Hepatocyte (in vitro differentiated cells): ENCODE data around the gene VMP1. TPM values are rescaled to one million over a fixed set of nuclear protein-coding genes. Genes with fewer than 3 reads are reported as not detected.
"Not testable (repeated sequence)": the region's sequence is repeated elsewhere in the genome, so short reads cannot be mapped to it uniquely, and the experiment has no call there.

Source experiments
- DNase-seq: peaks from one replicate; pipeline ENCODE4 v3.0.0-alpha.2; 2016; ENCODE audit warnings: low spot score
- H2AFZ ChIP-seq: fragments of 200-600 bp; sonication (generic); 2 replicates; pipeline ENCODE4 v1.6.0; 2016; ENCODE audit warnings: antibody characterized with exemption, mild to moderate bottlenecking
- H3K27ac ChIP-seq: fragments of 200-600 bp; sonication (generic); 2 replicates; pipeline ENCODE4 v1.5.1; 2016; ENCODE audit warnings: mild to moderate bottlenecking
- H3K27me3 ChIP-seq: fragments of 200-600 bp; sonication (generic); 2 replicates; pipeline ENCODE4 v1.6.1; 2016
- H3K36me3 ChIP-seq: fragments of 200-600 bp; sonication (generic); replicated peaks from 2 replicates; pipeline ENCODE4 v1.5.1; 2016; ENCODE audit warnings: low read depth; ENCODE audit not compliant: insufficient read depth
- H3K4me1 ChIP-seq: fragments of 200-600 bp; sonication (generic); 2 replicates; pipeline ENCODE4 v1.5.1; 2016; ENCODE audit warnings: mild to moderate bottlenecking, moderate library complexity; ENCODE audit not compliant: insufficient read depth
- H3K4me2 ChIP-seq: fragments of 200-600 bp; sonication (generic); 2 replicates; pipeline ENCODE4 v1.6.0; 2016
- H3K4me3 ChIP-seq: fragments of 200-600 bp; sonication (generic); 2 replicates; pipeline ENCODE4 v1.5.1; 2016; ENCODE audit warnings: mild to moderate bottlenecking
- H3K79me2 ChIP-seq: fragments of 200-600 bp; sonication (generic); 2 replicates; pipeline ENCODE4 v1.6.0; 2017; ENCODE audit warnings: mild to moderate bottlenecking
- H3K9me2 ChIP-seq: fragments of 200-600 bp; sonication (generic); replicated peaks from 2 replicates; pipeline ENCODE4 v1.6.0; 2017; ENCODE audit warnings: mild to moderate bottlenecking; ENCODE audit not compliant: insufficient read depth
- H3K9me3 ChIP-seq: fragments of 200-600 bp; sonication (generic); 2 replicates; pipeline ENCODE4 v1.5.1; 2016; ENCODE audit warnings: low read depth, mild to moderate bottlenecking
- H4K20me1 ChIP-seq: fragments of 200-600 bp; sonication (generic); 2 replicates; pipeline ENCODE4 v1.6.0; 2016; ENCODE audit warnings: mild to moderate bottlenecking; ENCODE audit not compliant: insufficient read depth, poor library complexity, severe bottlenecking
- CTCF ChIP-seq: fragments of 200-600 bp; sonication (generic); IDR thresholded peaks from 2 replicates; pipeline ENCODE4 v1.5.1; 2016; ENCODE audit warnings: antibody characterized with exemption, mild to moderate bottlenecking; ENCODE audit not compliant: poor library complexity
- EZH2 ChIP-seq: fragments of 200-600 bp; sonication (generic); IDR thresholded peaks from 2 replicates; pipeline ENCODE4 v1.6.1; 2016; ENCODE audit warnings: antibody characterized with exemption, mild to moderate bottlenecking, borderline replicate concordance
- EZH2phosphoT487 ChIP-seq: fragments of 200-600 bp; sonication (generic); IDR thresholded peaks from one replicate; pipeline ENCODE4 v1.6.1; 2018; ENCODE audit warnings: antibody characterized with exemption, mild to moderate bottlenecking, low read depth, moderate library complexity; ENCODE audit not compliant: unreplicated experiment, severe bottlenecking
- WGBS: methylation state at CpG from one replicate; pipeline ENCODE4 v1.1.6; 2016; ENCODE audit warnings: low lambda C conversion rate; ENCODE audit errors: missing lambda C conversion rate; 5-methylcytosine and 5-hydroxymethylcytosine counted together
- polyA plus RNA-seq: library from polyadenylated mRNA; unstranded; fragments of >200 nt; fragmentation: Nextera tagmentation; extraction: Ambion mirVana; gene quantifications from 2 replicates; pipeline ENCODE4 v1.2.1, GENCODE V29; 2016
- total RNA-seq: library from RNA; depleted of rRNA; stranded (reverse); fragments of >200 nt; gene quantifications from 2 replicates; pipeline ENCODE4 v1.2.3, GENCODE V29; 2014

VMP1 gene
- total and polyA plus RNA-seq, 2 experiments from 2014 or later = 139 to 479 TPM

DNA sequence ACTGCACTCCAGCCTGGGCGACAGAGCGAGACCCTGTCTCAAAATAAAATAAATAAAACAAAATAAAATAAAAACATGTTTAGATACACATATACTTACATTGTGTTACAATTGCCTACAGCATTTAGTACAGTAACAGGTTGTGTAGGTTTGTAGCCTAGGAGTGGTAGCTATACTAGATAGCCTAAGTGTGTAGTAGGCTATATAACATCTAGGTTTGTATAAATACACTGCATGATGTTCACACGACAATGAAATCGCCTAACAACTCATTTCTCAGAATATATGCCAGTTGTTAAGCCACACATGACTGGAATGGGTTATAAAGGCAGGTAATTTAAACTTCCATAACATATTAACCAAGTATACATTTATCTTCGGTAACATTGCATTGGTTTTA, 94.7 kb downstream of the VMP1 start:
- no peaks in the 10 kb centered on the region for H3K36me3 ChIP-seq
- no peaks in the 10 kb centered on the region for H4K20me1 ChIP-seq
- 98% methylated on average over 5 of the region's 5 CpGs for WGBS
- H3K79me2 ChIP-seq = peaks cover 2% of the 10 kb centered on the region
- DNase-seq = no peak
- no peak overlapping the region for H3K4me2 ChIP-seq
- no peak overlapping the region for H2AFZ ChIP-seq
- peak overlapping the region; percentile 57 for H3K27ac ChIP-seq
- H3K4me3 ChIP-seq = no peak overlapping the region
- no peaks in the 10 kb centered on the region for H3K9me3 ChIP-seq
- TF ChIP-seq EZH2 = no peak
- TF ChIP-seq CTCF = no peak
- TF ChIP-seq EZH2phosphoT487 = no peak
- H3K27me3 ChIP-seq = no peaks in the 10 kb centered on the region
- H3K4me1 ChIP-seq = no peaks in the 10 kb centered on the region
- no peaks in the 10 kb centered on the region for H3K9me2 ChIP-seq

DNA sequence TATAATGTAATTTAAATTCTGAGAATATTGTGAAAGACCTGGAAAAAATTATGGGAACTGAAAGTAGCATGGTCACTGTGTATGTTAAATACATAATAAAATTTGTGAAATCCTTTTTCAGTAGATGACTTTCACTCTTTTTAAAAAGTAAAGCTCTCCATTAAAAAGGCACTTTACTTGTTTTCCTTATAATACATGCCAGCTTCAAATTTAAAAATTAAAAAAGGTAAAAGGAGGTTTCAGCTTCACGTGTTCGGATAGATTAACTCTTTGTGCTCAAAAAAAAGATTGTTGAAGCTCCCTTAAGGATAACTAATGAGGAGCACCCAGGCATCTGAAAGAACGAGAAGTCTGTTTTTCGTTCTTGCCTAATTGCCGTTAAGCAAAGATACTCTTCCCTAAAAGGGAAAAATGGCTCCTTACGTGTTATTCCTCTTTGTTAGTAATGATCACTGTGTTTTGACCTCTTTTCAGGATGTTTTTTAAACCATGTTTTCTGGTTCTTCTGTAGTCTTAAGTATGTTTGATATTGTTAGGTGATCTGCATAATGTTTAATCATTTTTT, 97.5 kb downstream of the VMP1 start:
- Histone ChIP-seq H3K9me3 (no peaks in the 10 kb centered on the region), H4K20me1 (no peaks in the 10 kb centered on the region), H2AFZ (no peak overlapping the region), H3K27me3 (no peaks in the 10 kb centered on the region), H3K4me2 (peak overlapping the region; percentile 59), H3K9me2 (no peaks in the 10 kb centered on the region), H3K27ac (peak overlapping the region; percentile 58), H3K4me3 (no peak overlapping the region), H3K36me3 (no peaks in the 10 kb centered on the region), H3K4me1 (no peaks in the 10 kb centered on the region), H3K79me2 (peaks cover 2% of the 10 kb centered on the region)
- TF ChIP-seq EZH2 (no peak), CTCF (no peak), EZH2phosphoT487 (no peak)
- 42% methylated on average over 6 of the region's 6 CpGs for WGBS
- no peak for DNase-seq

- WGBS = 98% methylated on average over 6 of the region's 6 CpGs
- not testable (repeated sequence) for H3K79me2 ChIP-seq, H3K4me2 ChIP-seq
Observed at GRCh38 chr17:59806322-59806721, 98.9 kb downstream of the VMP1 start.

GRCh38 chr17:59807892-59808509, 100.5 kb downstream of the VMP1 start:
- no peak for DNase-seq
- Histone ChIP-seq H3K27me3 (no peaks in the 10 kb centered on the region), H3K9me2 (no peaks in the 10 kb centered on the region), H3K79me2 (peaks cover 2% of the 10 kb centered on the region), H3K27ac (no peak overlapping the region), H3K4me1 (no peaks in the 10 kb centered on the region), H3K9me3 (no peaks in the 10 kb centered on the region), H3K4me2 (no peak overlapping the region), H4K20me1 (no peaks in the 10 kb centered on the region), H3K36me3 (no peaks in the 10 kb centered on the region), H3K4me3 (no peak overlapping the region), H2AFZ (no peak overlapping the region)
- 94% methylated on average over 4 of the region's 4 CpGs for WGBS
- TF ChIP-seq EZH2phosphoT487 (no peak), EZH2 (no peak), CTCF (no peak)

More at GRCh38 chr17:59806322-59806721, 98.9 kb downstream of the VMP1 start:
- H3K4me1 ChIP-seq, DNase-seq, H3K9me3 ChIP-seq, H3K27me3 ChIP-seq, H2AFZ ChIP-seq, H3K27ac ChIP-seq, H4K20me1 ChIP-seq, H3K4me3 ChIP-seq, H3K9me2 ChIP-seq, H3K36me3 ChIP-seq: not testable (repeated sequence)
